Measurements from ENCODE around the gene MGLL.
A peak's percentile ranks its signal among the peaks of the same experiment; 100 is the strongest.

Gene MGLL

GRCh38 chr3:127809611-127810010 lies 12.7 kb downstream of the MGLL start:
- DNase-seq = no peak

DNA sequence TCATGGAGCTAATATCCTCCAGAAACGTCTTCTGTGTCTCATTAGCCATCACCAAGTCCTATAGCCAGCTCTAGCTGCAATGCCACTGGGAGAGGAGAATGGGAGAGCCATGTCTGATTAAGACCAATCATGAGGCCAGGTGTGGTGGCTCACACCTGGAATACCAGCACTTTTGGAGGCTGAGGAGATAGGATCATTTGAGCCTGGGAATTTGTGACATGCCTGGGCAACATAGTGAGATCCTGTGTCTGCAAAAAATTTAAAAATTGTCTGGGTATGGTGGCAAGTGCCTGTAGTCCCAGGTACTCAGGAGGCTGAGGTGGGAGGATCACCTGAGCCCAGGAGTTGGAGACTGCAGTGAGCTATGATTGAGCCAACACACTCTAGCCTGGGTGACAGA lies 13.1 kb downstream of the MGLL start:
- DNase-seq = no peak

DNA sequence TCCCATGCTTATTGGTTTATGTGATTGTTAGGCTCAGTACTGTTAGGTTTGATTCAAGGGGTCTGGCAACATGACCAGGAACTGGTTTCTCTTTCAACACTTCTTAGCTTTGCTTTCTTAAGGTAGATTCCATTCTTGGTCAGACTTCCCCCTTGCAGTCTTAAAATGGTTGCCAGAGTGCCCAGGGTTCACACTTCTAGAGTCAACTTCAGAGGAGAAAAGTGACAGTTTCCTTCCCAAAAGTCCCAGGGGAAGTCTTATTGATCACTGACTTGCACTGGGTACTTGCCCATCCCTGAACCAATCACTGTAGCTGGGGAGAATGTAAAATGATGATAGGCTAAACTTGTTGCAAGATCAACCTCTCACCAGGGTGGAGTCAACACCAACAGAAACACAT lies 14.1 kb downstream of the MGLL start:
- no peak for DNase-seq

GRCh38 chr3:127805026-127805753 lies 17.1 kb downstream of the MGLL start:
- DNase-seq = no peak

- DNase-seq = no peak
Measured at GRCh38 chr3:127804141-127804540, 18.2 kb downstream of the MGLL start.

GRCh38 chr3:127803619-127804018 lies 18.7 kb downstream of the MGLL start:
- no peak for DNase-seq

DNA sequence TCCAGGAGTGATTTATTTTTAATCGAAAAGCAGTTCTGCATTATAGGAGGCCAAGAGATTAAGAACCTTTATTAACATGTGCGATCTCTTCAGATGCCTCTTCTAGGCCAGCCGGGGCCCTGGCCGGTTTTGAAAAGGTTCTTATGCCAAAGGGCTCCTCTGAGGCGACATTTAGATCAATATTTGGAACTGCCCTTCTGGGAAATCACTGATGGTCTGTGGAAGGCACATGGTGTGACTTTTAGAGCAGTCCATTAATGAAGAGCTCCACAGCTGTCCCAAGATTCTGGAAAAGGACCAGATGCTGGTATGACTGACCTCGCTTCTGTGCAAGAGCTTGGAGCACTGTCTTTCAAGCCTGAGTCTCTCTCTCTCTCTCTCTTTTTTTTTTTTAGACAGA lies 19.7 kb downstream of the MGLL start:
- DNase-seq = no peak

DNA sequence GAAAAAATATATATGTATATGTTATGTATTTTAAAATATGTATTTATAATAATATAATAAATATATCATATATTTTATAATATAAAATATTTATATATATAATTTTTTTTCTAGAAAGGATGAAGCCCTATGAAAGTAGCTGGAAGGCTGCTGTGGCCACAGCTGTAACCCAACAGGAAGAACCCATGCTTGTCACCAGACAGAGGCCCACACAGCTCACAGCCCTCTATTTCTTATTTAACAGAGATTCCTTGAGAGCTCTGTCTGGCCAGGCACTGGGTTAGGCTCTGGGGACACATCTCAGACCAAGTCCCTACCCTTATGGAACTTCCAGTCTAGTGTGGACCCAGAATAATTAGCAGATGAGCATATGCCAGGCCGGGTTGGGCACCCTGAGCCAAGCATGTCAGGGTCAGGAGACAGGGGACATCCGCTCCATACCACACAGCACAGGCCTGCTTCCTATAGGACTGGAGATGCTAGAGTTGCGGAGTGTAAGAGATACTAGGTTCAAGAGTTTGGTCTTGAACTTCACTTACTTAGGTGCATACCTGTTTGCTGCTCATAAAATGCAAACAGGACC lies 20.5 kb downstream of the MGLL start:
- DNase-seq = no peak

GRCh38 chr3:127800508-127800907 lies 21.8 kb downstream of the MGLL start:
- DNase-seq = no peak

- DNase-seq = no peak
Measured at GRCh38 chr3:127799476-127800222, 22.7 kb downstream of the MGLL start.

DNA sequence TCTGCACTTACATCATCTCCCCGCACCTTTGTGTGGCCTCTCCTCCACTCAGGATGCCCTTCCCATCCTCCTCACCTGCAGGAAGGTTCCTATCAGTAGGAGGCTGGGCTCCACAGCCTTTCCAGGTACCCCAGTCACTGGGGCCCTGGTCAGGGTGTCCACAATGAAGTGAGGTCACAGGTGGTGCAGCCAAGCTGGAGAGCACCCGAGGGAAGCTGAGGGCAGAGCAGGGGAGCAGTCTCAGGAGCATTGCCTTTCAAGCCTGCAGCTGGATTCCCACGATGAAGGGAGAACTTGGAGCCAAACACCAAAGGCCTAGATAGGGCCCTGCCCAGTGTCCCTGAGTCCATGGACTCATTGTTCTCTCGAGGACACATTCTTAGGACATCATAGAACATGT lies 23.6 kb downstream of the MGLL start:
- no peak for DNase-seq

DNA sequence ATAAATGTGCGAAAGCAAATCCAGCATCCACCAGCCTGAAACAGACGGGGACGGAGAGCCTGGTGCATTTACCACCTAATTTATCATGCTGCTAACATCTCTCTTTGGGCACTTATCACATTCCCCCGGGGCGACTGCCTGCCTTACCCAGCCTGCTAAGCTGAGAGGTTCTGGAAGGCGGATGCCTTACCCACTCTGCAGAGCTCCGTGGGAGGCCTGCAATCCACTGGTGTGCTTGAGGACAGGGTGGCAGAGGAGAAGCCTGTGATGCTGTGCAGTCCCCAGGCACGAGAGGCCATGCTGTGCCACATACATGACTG lies 25.5 kb downstream of the MGLL start:
- no peak for DNase-seq

GRCh38 chr3:127796045-127796830 lies 26.1 kb downstream of the MGLL start:
- DNase-seq = peak; percentile 99

- DNase-seq = no peak
Measured at GRCh38 chr3:127794972-127795371, 27.3 kb downstream of the MGLL start.

GRCh38 chr3:127794402-127794801 lies 27.9 kb downstream of the MGLL start:
- no peak for DNase-seq

GRCh38 chr3:127792541-127793292 lies 29.6 kb downstream of the MGLL start:
- DNase-seq = peak; percentile 41

DNA sequence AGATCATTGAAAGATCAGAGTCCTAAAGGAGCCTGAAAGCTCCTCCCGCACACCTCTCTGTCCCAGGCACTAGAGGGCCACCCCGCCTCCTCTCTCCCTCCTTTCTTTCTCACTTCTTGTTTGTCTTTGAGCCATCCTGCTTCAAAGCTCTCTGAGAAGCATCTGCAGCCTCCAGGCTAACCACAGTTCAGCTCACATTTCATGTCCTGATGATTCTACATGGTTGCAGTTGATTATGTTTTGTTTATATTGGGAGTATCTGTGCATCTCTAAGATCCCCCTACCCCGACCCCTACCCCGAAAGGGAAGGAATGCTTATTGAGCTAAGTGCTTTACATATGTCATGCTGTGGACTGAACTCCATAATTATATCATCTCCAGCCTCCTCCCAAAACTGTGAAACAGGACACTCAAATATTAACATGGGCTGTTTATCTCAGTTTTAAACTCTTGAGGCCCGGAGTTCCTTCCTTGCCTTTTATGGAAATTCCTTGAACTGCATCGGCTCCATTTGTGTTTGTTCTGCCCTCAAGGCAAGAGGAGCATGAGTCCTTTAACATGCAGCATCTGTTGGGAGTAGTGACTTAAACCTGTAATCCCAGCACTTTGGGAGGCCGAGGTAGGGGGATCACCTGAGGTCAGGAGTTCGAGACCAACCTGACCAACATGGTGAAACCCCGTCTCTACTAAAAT lies 30.9 kb downstream of the MGLL start:
- DNase-seq = peak; percentile 92

DNA sequence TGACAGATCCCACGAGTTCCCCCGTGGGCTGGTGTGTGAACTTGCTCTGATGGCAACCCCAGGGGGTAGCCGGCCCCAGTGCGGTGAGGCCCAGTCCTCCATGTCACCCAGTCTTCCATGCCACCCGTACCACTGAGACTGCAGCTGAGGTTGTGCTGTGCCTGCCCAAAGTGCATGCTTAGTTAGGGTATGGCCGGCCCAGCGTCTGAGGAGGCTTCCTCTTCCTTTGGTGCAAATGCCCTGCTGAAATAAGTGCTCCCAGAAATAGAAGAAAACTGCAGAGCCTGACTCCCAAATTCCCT lies 31.5 kb downstream of the MGLL start:
- no peak for DNase-seq

DNA sequence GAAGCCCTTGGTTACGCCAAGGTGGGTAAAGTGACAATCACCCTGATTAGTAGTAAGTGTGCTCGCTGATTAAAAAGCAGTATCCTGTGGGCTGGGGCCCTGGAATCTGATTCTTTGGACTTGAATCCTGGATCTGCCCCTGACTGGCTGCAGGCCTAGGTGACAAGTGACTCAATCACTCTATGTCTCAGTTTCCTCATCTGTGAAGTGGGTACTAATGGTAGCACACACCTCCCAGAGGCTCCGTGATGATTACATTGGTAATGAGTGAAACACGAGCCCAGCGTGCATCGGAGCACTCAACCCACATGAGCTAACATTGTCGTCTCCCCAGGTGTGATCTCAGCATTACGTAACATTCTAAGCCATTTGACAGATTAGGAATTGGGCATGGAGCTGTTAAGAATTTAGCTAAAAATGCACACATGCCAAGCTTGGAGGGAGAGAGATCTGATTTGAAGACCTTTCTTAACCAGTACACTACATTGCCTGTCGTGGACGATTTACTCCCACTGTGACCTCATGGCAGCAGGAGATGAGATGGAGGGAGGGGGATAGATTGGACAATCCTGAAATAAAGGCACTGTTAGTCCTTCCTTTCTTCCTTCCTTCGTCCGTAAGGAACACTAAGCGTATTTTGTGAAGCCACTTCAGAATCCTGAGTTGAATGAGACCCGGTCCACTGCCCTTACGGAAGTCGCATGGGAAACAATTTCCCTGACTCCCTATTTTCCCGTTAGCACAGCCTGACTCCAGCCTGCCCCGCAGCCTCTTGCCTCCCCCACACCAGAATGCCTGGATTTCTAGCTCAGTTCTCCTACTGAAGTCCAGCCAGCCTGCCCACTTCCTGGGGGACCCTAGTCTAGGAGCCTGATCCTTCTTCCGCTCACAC lies 32.1 kb downstream of the MGLL start:
- no peak for DNase-seq

GRCh38 chr3:127789051-127789450 lies 33.3 kb downstream of the MGLL start:
- DNase-seq = no peak

- DNase-seq = no peak
Measured at GRCh38 chr3:127788451-127788909, 33.8 kb downstream of the MGLL start.

All from DMS79 treated with DMSO at 0.1 percent for 48 hours (cell line).